HCT116 (cell line): ENCODE results near the gene CXCR6. TPM values are rescaled to one million over a fixed set of nuclear protein-coding genes. Genes with fewer than 3 reads are reported as not detected.

ENCODE experiments used
- ATAC-seq: fragments of 200-7000 bp; cut with Tn5 transposase; 2 replicates; pipeline ENCODE4 v1.9.1; 2020; ENCODE audit warnings: mild to moderate bottlenecking, moderate library complexity
- BruUV-seq: library from RNA; stranded (reverse); fragments of 400-500 nt; replicated peaks from 2 replicates; lab custom pipeline; 2021; lab: Mats Ljungman, UMichigan
- CTCF ChIA-PET: fragments of 300-600 bp; sonication (Branson Sonifier 250); formaldehyde crosslinking; loops from one replicate; lab custom pipeline; 2021; ENCODE audit warnings: antibody characterized with exemption; lab: Charles Lee
- POLR2A ChIA-PET: fragments of 300-600, 350-600 bp; sonication (Branson Sonifier 250); formaldehyde crosslinking; loops from one replicate; lab custom pipeline; 2021; ENCODE audit warnings: antibody characterized with exemption; lab: Charles Lee
- RAD21 ChIA-PET, 2 experiments: fragments of 300-600 bp; sonication (Branson Sonifier 250); formaldehyde crosslinking; loops; one replicate each; lab custom pipeline; 2023; ENCODE audit warnings: low total read pairs in 2 of 2; ENCODE audit not compliant: uncharacterized antibody in 2 of 2, unreplicated experiment in 2 of 2, low non-redundant PET in 1 of 2; lab: Charles Lee
- DNase-seq: peaks from one replicate; pipeline ENCODE4 v3.0.0-alpha.2; 2010; ENCODE audit warnings: low read depth, low spot score
- H2AFZ ChIP-seq: fragments of 200-600 bp; shearing (Covaris generic), sonication (generic); 2 replicates; pipeline ENCODE4 v1.6.1; 2017; ENCODE audit warnings: low read depth, mixed run types, mixed read lengths, antibody characterized with exemption, low read length; ENCODE audit not compliant: poor library complexity, severe bottlenecking
- H3K27ac ChIP-seq: 2 replicates; pipeline ENCODE4 v1.5.1; 2012; ENCODE audit warnings: low read depth, low read length
- H3K27me3 ChIP-seq: fragments of 200-600 bp; sonication (generic); 2 replicates; pipeline ENCODE4 v1.6.1; 2016; ENCODE audit warnings: mixed run types, low read length, mixed read lengths; ENCODE audit not compliant: insufficient read depth
- H3K36me3 ChIP-seq, 2 experiments: fragments of 200-500 bp in 1 of 2; fragments of 200-600 bp in 1 of 2; sonication (Bioruptor generic) in 1 of 2; sonication (generic) in 1 of 2; 2 replicates each; pipeline versions ENCODE4 v1.5.1 to v1.6.1; 2014 to 2016; ENCODE audit warnings: low read length in 2 of 2, inconsistent platforms in 1 of 2, mixed read lengths in 1 of 2, mixed run types in 1 of 2; ENCODE audit not compliant: insufficient read depth in 2 of 2, control insufficient read depth in 1 of 2
- H3K4me1 ChIP-seq, 2 experiments: fragments of 200-600 bp in 1 of 2; sonication (generic) in 1 of 2; 2 replicates each; pipeline versions ENCODE4 v1.5.1 to v1.6.1; 2012 to 2017; ENCODE audit warnings: low read length in 2 of 2, inconsistent platforms in 1 of 2, mild to moderate bottlenecking in 1 of 2, mixed read lengths in 1 of 2, mixed run types in 1 of 2, moderate library complexity in 1 of 2; ENCODE audit not compliant: insufficient read depth in 2 of 2, control insufficient read depth in 1 of 2
- H3K4me2 ChIP-seq: fragments of 200-600 bp; sonication (generic); 2 replicates; pipeline ENCODE4 v1.6.1; 2017; ENCODE audit warnings: mixed run types, low read length, mixed read lengths
- H3K4me3 ChIP-seq, 2 experiments: fragments of 200-600 bp in 1 of 2; sonication (generic) in 1 of 2; replicated peaks in 1 of 2; 2 replicates each; pipeline ENCODE4 v1.5.1; 2011 to 2016; ENCODE audit warnings: low read length in 2 of 2, control low read depth in 1 of 2, low read depth in 1 of 2, mild to moderate bottlenecking in 1 of 2, mixed read lengths in 1 of 2, mixed run types in 1 of 2
- H3K79me2 ChIP-seq: fragments of 200-600 bp; sonication (generic); 2 replicates; pipeline ENCODE4 v1.6.1; 2017; ENCODE audit warnings: mild to moderate bottlenecking, mixed run types, low read length, moderate library complexity, mixed read lengths; ENCODE audit not compliant: insufficient read depth
- H3K9ac ChIP-seq: fragments of 200-600 bp; sonication (generic); 2 replicates; pipeline ENCODE4 v1.6.1; 2016; ENCODE audit warnings: low read length, mixed read lengths
- H3K9me2 ChIP-seq: fragments of 200-600 bp; sonication (generic), shearing (Covaris generic); 2 replicates; pipeline ENCODE4 v1.6.1; 2017; ENCODE audit warnings: mixed run types, mild to moderate bottlenecking, moderate library complexity; ENCODE audit not compliant: insufficient read depth
- H3K9me3 ChIP-seq, 2 experiments: fragments of 200-500 bp in 1 of 2; fragments of 200-600 bp in 1 of 2; sonication (Bioruptor generic) in 1 of 2; sonication (generic) in 1 of 2; 2 replicates each; pipeline ENCODE4 v1.6.1; 2014 to 2017; ENCODE audit warnings: low read length in 2 of 2, mixed read lengths in 2 of 2, inconsistent platforms in 1 of 2, low read depth in 1 of 2, mild to moderate bottlenecking in 1 of 2, mixed run types in 1 of 2, moderate library complexity in 1 of 2; ENCODE audit not compliant: control insufficient read depth in 1 of 2, insufficient read depth in 1 of 2
- H4K20me1 ChIP-seq: fragments of 200-600 bp; sonication (generic), shearing (Covaris generic); 2 replicates; pipeline ENCODE4 v1.6.1; 2017; ENCODE audit warnings: mixed run types, mild to moderate bottlenecking, moderate library complexity; ENCODE audit not compliant: insufficient read depth
- ATF3 ChIP-seq: IDR thresholded peaks from 2 replicates; pipeline ENCODE4 v1.6.1; 2012
- CBX3 ChIP-seq: IDR thresholded peaks from 2 replicates; pipeline ENCODE4 v1.6.1; 2012; ENCODE audit warnings: low read depth
- EGR1 ChIP-seq: IDR thresholded peaks from 2 replicates; pipeline ENCODE4 v1.6.1; 2012; ENCODE audit warnings: low read depth
- EZH2phosphoT487 ChIP-seq: fragments of 200-600 bp; IDR thresholded peaks from 2 replicates; pipeline ENCODE4 v1.6.1; 2018; ENCODE audit warnings: antibody characterized with exemption, borderline replicate concordance
- FOSL1 ChIP-seq: IDR thresholded peaks from 2 replicates; pipeline ENCODE4 v1.6.1; 2012; ENCODE audit warnings: low read depth
- JUND ChIP-seq: IDR thresholded peaks from 2 replicates; pipeline ENCODE4 v1.6.1; 2012
- RAD21 ChIP-seq: IDR thresholded peaks from 2 replicates; pipeline ENCODE4 v1.6.1; 2012; ENCODE audit warnings: low read depth, mild to moderate bottlenecking
- SIN3A ChIP-seq: IDR thresholded peaks from 2 replicates; pipeline ENCODE4 v1.6.1; 2012; ENCODE audit warnings: low read depth
- SP1 ChIP-seq: IDR thresholded peaks from 2 replicates; pipeline ENCODE4 v1.6.1; 2012; ENCODE audit warnings: low read depth
- SRF ChIP-seq: IDR thresholded peaks from 2 replicates; pipeline ENCODE4 v1.6.1; 2012; ENCODE audit warnings: low read depth
- YY1 ChIP-seq: IDR thresholded peaks from 2 replicates; pipeline ENCODE4 v1.6.1; 2011; ENCODE audit warnings: low read length, low read depth, moderate library complexity, mild to moderate bottlenecking; ENCODE audit not compliant: insufficient replicate concordance; ENCODE audit errors: extremely low read depth
- ZBTB33 ChIP-seq: IDR thresholded peaks from 2 replicates; pipeline ENCODE4 v1.6.1; 2011; ENCODE audit warnings: mild to moderate bottlenecking, low read length, moderate library complexity; ENCODE audit not compliant: insufficient replicate concordance; ENCODE audit errors: extremely low read depth
- ZNF274 ChIP-seq: fragments of 200-500 bp; sonication (Bioruptor generic); IDR thresholded peaks from 2 replicates; pipeline ENCODE4 v1.6.1; 2014; ENCODE audit warnings: mild to moderate bottlenecking, low read depth, low read length, inconsistent platforms
- intact Hi-C: fragments of 100-400 bp; cut with micrococcal nuclease; formaldehyde crosslinking; loops from 2 replicates; pipeline ENCODE4 v1.10.0; 2022
- total RNA-seq: library from RNA; stranded (reverse); gene quantifications from one replicate; pipeline ENCODE4 v1.2.1, GENCODE V29; 2021; ENCODE audit not compliant: unreplicated experiment

Gene CXCR6
- total RNA-seq, 1 experiment from 2014 or later: not detected

GRCh38 chr3:45937206-45938042 lies 5.8 kb upstream of the CXCR6 start (continued):
- no peak for TF ChIP-seq ATF3
- no peak for TF ChIP-seq FOSL1
- no peak for TF ChIP-seq RAD21
- TF ChIP-seq SIN3A: no peak
- TF ChIP-seq ZNF274: no peak
- no peak for TF ChIP-seq SRF

- no peak overlapping the region for H2AFZ ChIP-seq
- no peak overlapping the region for H3K4me3 ChIP-seq
- POLR2A ChIA-PET: no interaction called here
- no TSS peak for BruUV-seq
- peaks cover 8 to 10% of the 10 kb centered on the region in 2 experiments; a peak in 3 of 4 replicates for H3K36me3 ChIP-seq
- DNase-seq: no peak
- TF ChIP-seq EGR1: no peak
- TF ChIP-seq YY1: no peak
- TF ChIP-seq CBX3: no peak
- no peak for TF ChIP-seq EZH2phosphoT487
- TF ChIP-seq SP1: no peak
- no peak for TF ChIP-seq ZBTB33
- TF ChIP-seq JUND: no peak
- no peak overlapping the region for H3K4me2 ChIP-seq
- H3K79me2 ChIP-seq: no peaks in the 10 kb centered on the region
- H3K4me1 ChIP-seq: peaks cover 0 to 6% of the 10 kb centered on the region in 2 experiments; a peak in 1 of 4 replicates
- H3K27me3 ChIP-seq: no peaks in the 10 kb centered on the region
- no peaks in the 10 kb centered on the region for H3K9me2 ChIP-seq
- H3K27ac ChIP-seq: no peak overlapping the region
- H3K9ac ChIP-seq: no peak overlapping the region
- no peaks in the 10 kb centered on the region for H3K9me3 ChIP-seq
- intact Hi-C loops: loop anchor here (1.0 to 10.0 kb wide), 3 partner anchors 140 to 619 kb away; no protein-coding TSS in a partner anchor
- RAD21 ChIA-PET: interaction anchor here in 1 of 2 experiments (0.9 to 1.7 kb wide), 2 partner anchors 140 to 434 kb away, joined by 3 read pairs; no protein-coding TSS in a partner anchor
- no peaks in the 10 kb centered on the region for H4K20me1 ChIP-seq
- no peak for ATAC-seq
- CTCF ChIA-PET: interaction anchor here (0.7 to 2.7 kb wide), 13 partner anchors 8 to 440 kb away, joined by 3 to 38 read pairs (median 5); partner anchors contain the start of gene CCR1
These were observed 5.2 kb upstream of the CXCR6 start for GRCh38 chr3:45938043-45938435.
